ENCODE measurements around the gene RNU5B-1.

RNU5B-1 gene

GRCh38 chr15:65289261-65289854 lies 15.1 kb upstream of the RNU5B-1 start:
- DNase-seq (ENCODE audit: low read depth) = no peak

GRCh38 chr15:65290228-65290627 lies 14.2 kb upstream of the RNU5B-1 start:
- DNase-seq (ENCODE audit: low read depth) = no peak

GRCh38 chr15:65292938-65293518 lies 11.4 kb upstream of the RNU5B-1 start:
- no peak for DNase-seq (ENCODE audit: low read depth)

- no peak for DNase-seq (ENCODE audit: low read depth)
These were observed 5.7 kb upstream of the RNU5B-1 start for GRCh38 chr15:65298731-65299130.

GRCh38 chr15:65300924-65301441 lies 3.5 kb upstream of the RNU5B-1 start:
- DNase-seq (ENCODE audit: low read depth) = no peak

- DNase-seq (ENCODE audit: low read depth) = no peak
These were observed 2.4 kb upstream of the RNU5B-1 start for GRCh38 chr15:65302061-65302460.

GRCh38 chr15:65303687-65304380 lies 643 bp upstream of the RNU5B-1 start:
- DNase-seq (ENCODE audit: low read depth) = no peak

GRCh38 chr15:65305150-65305758 lies 777 bp downstream of the RNU5B-1 start:
- DNase-seq (ENCODE audit: low read depth) = no peak

- no peak for DNase-seq (ENCODE audit: low read depth)
These were observed 1.3 kb downstream of the RNU5B-1 start for GRCh38 chr15:65305776-65306175.

GRCh38 chr15:65306551-65306950 lies 2.1 kb downstream of the RNU5B-1 start:
- DNase-seq (ENCODE audit: low read depth) = no peak

GRCh38 chr15:65307978-65308377 lies 3.5 kb downstream of the RNU5B-1 start:
- no peak for DNase-seq (ENCODE audit: low read depth)

GRCh38 chr15:65309882-65310418 lies 5.5 kb downstream of the RNU5B-1 start:
- no peak for DNase-seq (ENCODE audit: low read depth)

- DNase-seq (ENCODE audit: low read depth) = no peak
These were observed 6.1 kb downstream of the RNU5B-1 start for GRCh38 chr15:65310431-65311137.

- DNase-seq (ENCODE audit: low read depth) = no peak
These were observed 7.3 kb downstream of the RNU5B-1 start for GRCh38 chr15:65311760-65312159.

- no peak for DNase-seq (ENCODE audit: low read depth)
These were observed 8.0 kb downstream of the RNU5B-1 start for GRCh38 chr15:65312400-65312916.

GRCh38 chr15:65318870-65319356 lies 14.4 kb downstream of the RNU5B-1 start:
- peak; percentile 59 for DNase-seq (ENCODE audit: low read depth)

- no peak for DNase-seq (ENCODE audit: low read depth)
These were observed 18.6 kb downstream of the RNU5B-1 start for GRCh38 chr15:65323071-65323511.

GRCh38 chr15:65326117-65326526 lies 21.6 kb downstream of the RNU5B-1 start:
- DNase-seq (ENCODE audit: low read depth) = no peak

GRCh38 chr15:65326818-65327217 lies 22.3 kb downstream of the RNU5B-1 start:
- no peak for DNase-seq (ENCODE audit: low read depth)

- no peak for DNase-seq (ENCODE audit: low read depth)
These were observed 23.3 kb downstream of the RNU5B-1 start for GRCh38 chr15:65327651-65328393.

All from stimulated activated CD8-positive, alpha-beta memory T cell treated with anti-CD3 and anti-CD28 coated beads, Interleukin-7, amount 100 ng/mL, for 24 hours (primary cell).